Measurements from ENCODE around the gene GALNT12.

DNA sequence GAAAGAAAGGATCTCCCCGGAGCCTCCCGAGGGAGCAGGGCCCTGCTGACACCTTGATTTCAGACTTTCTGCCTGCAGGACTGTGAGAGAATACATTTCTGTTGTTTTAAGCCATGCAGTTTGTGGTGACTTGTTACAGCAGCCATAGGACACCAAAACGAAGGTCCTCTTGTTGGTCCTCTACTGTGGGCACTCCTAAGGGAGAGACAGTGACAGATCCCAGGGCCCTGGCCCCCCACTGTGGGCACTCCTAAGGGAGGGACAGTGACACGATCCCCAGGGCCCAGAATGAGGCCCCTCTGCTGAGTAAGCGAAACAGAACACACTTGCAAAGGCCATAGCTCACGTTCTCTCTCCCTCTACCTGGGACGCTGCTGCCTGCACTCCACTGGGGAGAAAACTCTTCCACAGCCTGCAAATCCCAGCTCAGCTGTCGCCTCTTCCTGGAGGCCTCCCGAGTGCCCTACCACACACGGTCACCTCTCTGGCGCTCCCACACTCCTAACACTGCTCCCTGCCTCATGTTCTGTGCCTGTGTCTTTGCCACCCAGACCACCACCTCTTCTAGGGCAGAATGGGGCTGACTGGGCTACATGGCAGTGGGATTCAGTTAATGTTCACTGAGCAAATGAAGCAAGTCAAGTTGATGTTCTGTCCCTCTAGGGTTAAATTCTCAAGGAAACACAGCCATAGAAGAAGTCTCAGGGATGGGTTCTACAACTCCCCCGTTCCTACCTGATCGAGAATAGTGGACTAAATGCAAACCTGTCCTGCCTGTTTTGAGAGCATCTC is 34.9 kb upstream of the GALNT12 start:
- TF ChIP-seq, protein P1, sequence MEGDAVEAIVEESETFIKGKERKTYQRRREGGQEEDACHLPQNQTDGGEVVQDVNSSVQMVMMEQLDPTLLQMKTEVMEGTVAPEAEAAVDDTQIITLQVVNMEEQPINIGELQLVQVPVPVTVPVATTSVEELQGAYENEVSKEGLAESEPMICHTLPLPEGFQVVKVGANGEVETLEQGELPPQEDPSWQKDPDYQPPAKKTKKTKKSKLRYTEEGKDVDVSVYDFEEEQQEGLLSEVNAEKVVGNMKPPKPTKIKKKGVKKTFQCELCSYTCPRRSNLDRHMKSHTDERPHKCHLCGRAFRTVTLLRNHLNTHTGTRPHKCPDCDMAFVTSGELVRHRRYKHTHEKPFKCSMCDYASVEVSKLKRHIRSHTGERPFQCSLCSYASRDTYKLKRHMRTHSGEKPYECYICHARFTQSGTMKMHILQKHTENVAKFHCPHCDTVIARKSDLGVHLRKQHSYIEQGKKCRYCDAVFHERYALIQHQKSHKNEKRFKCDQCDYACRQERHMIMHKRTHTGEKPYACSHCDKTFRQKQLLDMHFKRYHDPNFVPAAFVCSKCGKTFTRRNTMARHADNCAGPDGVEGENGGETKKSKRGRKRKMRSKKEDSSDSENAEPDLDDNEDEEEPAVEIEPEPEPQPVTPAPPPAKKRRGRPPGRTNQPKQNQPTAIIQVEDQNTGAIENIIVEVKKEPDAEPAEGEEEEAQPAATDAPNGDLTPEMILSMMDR (IDR thresholded peaks at IDR 0.05): no peak
- no peak for TF ChIP-seq POLR2AphosphoS5 (IDR thresholded peaks at IDR 0.05)

Data from upper lobe of left lung (tissue), 4 donors.